Activated CD8-positive, alpha-beta T cell treated with anti-CD3 and anti-CD28 coated beads, Interleukin-2, amount 10 ng/mL, durations not matched to agents 7 days and 5 days (primary cell): ENCODE data around the gene KIF3B. TPM values are rescaled to one million over a fixed set of nuclear protein-coding genes. Genes with fewer than 3 reads are reported as not detected.
"Not testable (repeated sequence)": the region's sequence is repeated elsewhere in the genome, so short reads cannot be mapped to it uniquely, and the experiment has no call there.

Experiments
- ATAC-seq: fragments of 150-1000 bp; cut with Tn5 transposase; one replicate; pipeline ENCODE4 v1.10.0; 2021; ENCODE audit warnings: moderate library complexity
- CTCF ChIA-PET: fragments of 350-600 bp; sonication (Branson Sonifier 250); formaldehyde crosslinking; loops from one replicate; lab custom pipeline; 2021; ENCODE audit warnings: antibody characterized with exemption; lab: Charles Lee
- POLR2A ChIA-PET: fragments of 350-600 bp; sonication (Branson Sonifier 250); formaldehyde crosslinking; loops from one replicate; lab custom pipeline; 2021; ENCODE audit warnings: antibody characterized with exemption; lab: Charles Lee
- DNase-seq: peaks from one replicate; pipeline ENCODE4 v3.0.0-alpha.2; 2020
- H3K27ac Mint-ChIP-seq: one replicate; pipeline ENCODE4 v1.8.0; 2021; ENCODE audit warnings: mild to moderate bottlenecking, mixed read lengths
- H3K27me3 Mint-ChIP-seq: one replicate; pipeline ENCODE4 v1.8.0; 2021; ENCODE audit warnings: low read depth, mixed read lengths
- H3K36me3 Mint-ChIP-seq: one replicate; pipeline ENCODE4 v1.8.0; 2021; ENCODE audit warnings: low read depth, mixed read lengths
- H3K4me1 Mint-ChIP-seq: one replicate; pipeline ENCODE4 v1.8.0; 2021; ENCODE audit warnings: low read depth, mixed read lengths
- H3K4me3 Mint-ChIP-seq: one replicate; pipeline ENCODE4 v1.8.0; 2021; ENCODE audit warnings: mild to moderate bottlenecking, mixed read lengths
- H3K9me3 Mint-ChIP-seq: one replicate; pipeline ENCODE4 v1.8.0; 2022; ENCODE audit warnings: mixed read lengths; ENCODE audit not compliant: insufficient read depth
- total RNA-seq, 2 experiments: library from RNA; stranded (reverse); gene quantifications; one replicate each; pipeline ENCODE4 v1.2.3, GENCODE V29; 2021

Gene KIF3B
- total RNA-seq, 2 experiments from 2014 or later, result 15.1 to 16.0 TPM

DNA sequence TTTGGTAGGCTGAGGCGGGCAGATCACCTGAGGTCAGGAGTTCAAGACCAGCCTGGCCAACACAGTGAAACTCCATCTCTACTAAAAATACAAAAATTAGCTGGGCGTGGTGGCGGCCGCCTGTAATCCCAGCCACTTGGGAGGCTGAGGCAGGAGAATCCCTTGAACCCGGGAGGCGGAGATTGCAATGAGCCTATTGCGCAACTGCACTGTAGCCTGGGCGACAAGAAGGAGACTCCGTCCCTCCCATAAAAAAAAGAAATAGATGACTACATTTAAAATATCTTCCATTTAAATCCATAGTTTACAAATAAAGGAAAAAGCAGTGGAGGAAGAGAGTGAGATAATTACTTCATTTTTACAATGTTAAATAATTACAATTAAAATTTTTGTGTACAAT lies 102.6 kb downstream of the KIF3B start:
- CTCF ChIA-PET, result interaction anchor here (1.4 kb wide), 1 partner anchor 16 kb away, joined by 4 read pairs; no protein-coding TSS in a partner anchor
- not testable (repeated sequence) for H3K9me3 Mint-ChIP-seq, ATAC-seq, H3K27ac Mint-ChIP-seq, H3K27me3 Mint-ChIP-seq, H3K4me3 Mint-ChIP-seq, DNase-seq
- peaks cover 16% of the 10 kb centered on the region for H3K4me1 Mint-ChIP-seq
- peaks cover 36% of the 10 kb centered on the region for H3K36me3 Mint-ChIP-seq
- POLR2A ChIA-PET, result interaction anchor here (0.7 to 1.0 kb wide), 2 partner anchors 21 to 29 kb away, joined by 3 read pairs; no protein-coding TSS in a partner anchor

DNA sequence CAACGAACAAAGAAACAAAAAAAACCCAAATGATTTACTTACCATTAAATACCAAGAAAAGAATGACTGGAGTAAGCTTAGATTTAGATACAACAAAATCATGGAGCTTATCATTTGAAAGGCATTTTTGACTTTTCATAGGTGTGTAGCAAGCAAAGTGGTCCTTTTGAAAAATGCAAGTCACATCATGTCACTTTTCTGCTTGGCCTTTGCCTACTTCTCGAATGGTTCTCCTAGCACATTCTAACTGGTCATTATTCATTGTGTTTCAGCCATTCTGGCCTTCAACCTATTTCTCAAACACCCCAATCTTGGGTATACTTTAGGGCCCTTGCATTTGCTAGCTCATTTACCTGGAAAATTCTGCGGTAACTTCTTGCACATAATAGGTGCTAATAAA lies 103.3 kb downstream of the KIF3B start:
- Mint-ChIP-seq H3K9me3 (no peaks in the 10 kb centered on the region), H3K27me3 (no peaks in the 10 kb centered on the region), H3K4me1 (peaks cover 21% of the 10 kb centered on the region), H3K36me3 (peaks cover 35% of the 10 kb centered on the region), H3K27ac (no peak overlapping the region), H3K4me3 (no peak overlapping the region)
- POLR2A ChIA-PET, result interaction anchor here (0.7 to 1.0 kb wide), 3 partner anchors 22 to 50 kb away, joined by 3 read pairs; no protein-coding TSS in a partner anchor
- ATAC-seq (no peak), DNase-seq (no peak)
- CTCF ChIA-PET, result interaction anchor here (1.4 kb wide), 1 partner anchor 16 kb away, joined by 4 read pairs; no protein-coding TSS in a partner anchor

DNA sequence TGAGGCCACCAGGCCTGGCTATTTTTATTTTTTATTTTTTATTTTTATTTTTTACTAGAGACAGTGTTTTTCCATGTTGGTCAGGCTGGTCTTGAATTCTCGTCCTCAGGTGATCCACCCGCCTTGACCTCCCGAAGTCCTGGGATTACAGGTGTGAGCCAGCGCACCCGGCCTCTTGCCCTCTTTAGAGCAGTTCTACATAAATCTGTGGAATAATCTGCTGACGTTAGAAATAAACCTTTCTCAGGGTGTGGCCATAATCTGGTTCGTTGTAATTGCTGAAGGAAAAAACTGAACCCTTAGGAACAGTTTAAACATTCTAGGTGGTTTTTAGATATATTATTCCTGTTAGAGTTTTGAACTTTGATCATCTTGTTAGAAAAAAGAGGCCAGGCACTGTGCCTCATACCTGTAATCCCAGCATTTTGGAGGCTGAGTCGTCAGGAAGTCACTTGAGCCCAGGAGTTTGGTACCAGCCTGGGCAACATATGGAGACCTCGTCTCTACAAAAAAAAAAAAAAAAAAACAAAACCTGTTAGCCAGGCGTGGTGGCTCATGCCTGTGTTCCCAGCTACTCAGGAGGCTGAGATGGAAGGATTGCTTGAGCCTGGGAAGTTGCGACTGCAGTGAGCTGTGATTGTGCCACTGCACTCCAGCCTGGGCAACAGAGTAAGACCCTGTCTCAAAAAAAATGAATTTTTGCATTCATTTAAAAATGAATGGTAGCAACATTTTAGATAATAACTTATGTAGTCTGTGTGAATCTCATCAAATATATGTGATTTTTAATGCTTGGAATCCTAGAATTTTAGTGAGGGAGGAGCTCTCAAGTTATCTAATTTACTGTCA lies 104.9 kb downstream of the KIF3B start:
- no peaks in the 10 kb centered on the region for H3K27me3 Mint-ChIP-seq
- ChIA-PET POLR2A (no interaction called here), CTCF (interaction anchor here (0.6 kb wide), 1 partner anchor 17 kb away, joined by 3 read pairs; no protein-coding TSS in a partner anchor)
- H3K4me1 Mint-ChIP-seq, result peaks cover 36% of the 10 kb centered on the region
- no peaks in the 10 kb centered on the region for H3K9me3 Mint-ChIP-seq
- DNase-seq (no peak), ATAC-seq (no peak)
- H3K36me3 Mint-ChIP-seq, result peaks cover 38% of the 10 kb centered on the region
- H3K4me3 Mint-ChIP-seq, result no peak overlapping the region
- H3K27ac Mint-ChIP-seq, result no peak overlapping the region

DNA sequence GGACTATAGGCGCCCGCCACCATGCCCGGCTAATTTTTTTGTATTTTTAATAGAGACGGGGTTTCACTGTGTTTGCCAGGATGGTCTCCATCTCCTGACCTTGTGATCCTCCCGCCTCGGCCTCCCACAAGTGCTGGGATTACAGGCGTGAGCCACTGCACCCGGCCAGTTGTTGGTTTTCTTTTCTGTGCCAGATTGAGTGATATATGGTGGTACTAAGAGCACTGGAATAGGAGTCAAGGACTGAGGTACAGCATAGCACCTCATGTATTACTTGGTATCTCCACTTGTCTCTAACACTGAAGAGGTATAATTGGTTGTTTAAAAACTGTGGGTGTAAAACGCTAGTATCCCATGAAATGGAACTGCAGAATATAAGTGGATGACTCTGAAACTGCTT lies 106.0 kb downstream of the KIF3B start:
- DNase-seq, ATAC-seq, POLR2A ChIA-PET, H3K27me3 Mint-ChIP-seq, H3K27ac Mint-ChIP-seq, H3K9me3 Mint-ChIP-seq, H3K4me3 Mint-ChIP-seq: not testable (repeated sequence)
- H3K4me1 Mint-ChIP-seq, result peaks cover 42% of the 10 kb centered on the region
- CTCF ChIA-PET, result interaction anchor here (1.0 kb wide), 1 partner anchor 9 kb away, joined by 3 read pairs; no protein-coding TSS in a partner anchor
- peaks cover 35% of the 10 kb centered on the region for H3K36me3 Mint-ChIP-seq

Other genes starting within 250 kb of the KIF3B start
- gene HCK, start 225.4 kb upstream of the KIF3B start, total RNA-seq, result not detected
- gene TM9SF4, start 167.9 kb upstream of the KIF3B start, total RNA-seq, result 10 to 100 TPM; 29.8 to 30.4 TPM
- gene PLAGL2, start 69.9 kb upstream of the KIF3B start, total RNA-seq, result 10 to 100 TPM; 21.9 to 22.9 TPM
- gene POFUT1, start 69.8 kb upstream of the KIF3B start, total RNA-seq, result 10 to 100 TPM; 23.5 to 24.8 TPM
- gene ASXL1, start 80.7 kb downstream of the KIF3B start, total RNA-seq, result 10 to 100 TPM; 91.7 to 97.4 TPM